NCI-H2227 (cell line): ENCODE measurements around the gene SLC35A2.
"Not testable (repeated sequence)": the region's sequence is repeated elsewhere in the genome, so short reads cannot be mapped to it uniquely, and the experiment has no call there.

Experiments used
- DNase-seq: peaks from one replicate; lab custom pipeline; 2025; ENCODE audit not compliant: unreplicated experiment; lab: John Stamatoyannopoulos, UW

The SLC35A2 gene

GRCh38 chrX:48903290-48903689 is 8.2 kb downstream of the SLC35A2 start:
- DNase-seq, result no peak

- no peak for DNase-seq
Measured at GRCh38 chrX:48902776-48903175, 8.7 kb downstream of the SLC35A2 start.

GRCh38 chrX:48902135-48902534 is 9.3 kb downstream of the SLC35A2 start:
- no peak for DNase-seq

GRCh38 chrX:48901069-48901468 is 10.4 kb downstream of the SLC35A2 start:
- DNase-seq, result no peak

GRCh38 chrX:48899078-48899410 is 12.4 kb downstream of the SLC35A2 start:
- DNase-seq, result no peak

- DNase-seq, result peak; percentile 99
Measured at GRCh38 chrX:48897625-48898306, 13.7 kb downstream of the SLC35A2 start, which contains the start of the genes PQBP1 and TIMM17B. TSS of gene PQBP1 (plus strand) at chrX:48897930. CDS start at chrX:48898510, 580 bp downstream. TSS of gene TIMM17B (minus strand) at chrX:48897768. CDS start at chrX:48897749, 19 bp downstream.

- peak; percentile 94 for DNase-seq
Measured at GRCh38 chrX:48897157-48897624, 14.3 kb downstream of the SLC35A2 start.

- peak; percentile 32 for DNase-seq
Measured at GRCh38 chrX:48896611-48897011, 14.8 kb downstream of the SLC35A2 start.

GRCh38 chrX:48894891-48895290 is 16.6 kb downstream of the SLC35A2 start:
- DNase-seq, result no peak

- DNase-seq, result no peak
Measured at GRCh38 chrX:48893556-48894348, 17.7 kb downstream of the SLC35A2 start.

- DNase-seq, result no peak
Measured at GRCh38 chrX:48892896-48893295, 18.6 kb downstream of the SLC35A2 start.

GRCh38 chrX:48891402-48892288 is 19.8 kb downstream of the SLC35A2 start:
- DNase-seq, result peak; percentile 96

- DNase-seq, result peak; percentile 57
Measured at GRCh38 chrX:48890934-48891401, 20.5 kb downstream of the SLC35A2 start.

GRCh38 chrX:48890296-48890925 is 21.0 kb downstream of the SLC35A2 start:
- DNase-seq, result no peak

GRCh38 chrX:48886586-48886985 is 24.9 kb downstream of the SLC35A2 start:
- DNase-seq, result not testable (repeated sequence)

GRCh38 chrX:48883729-48884128 is 27.7 kb downstream of the SLC35A2 start:
- DNase-seq, result peak; percentile 31

GRCh38 chrX:48876944-48877343 is 34.5 kb downstream of the SLC35A2 start:
- not testable (repeated sequence) for DNase-seq

- DNase-seq, result not testable (repeated sequence)
Measured at GRCh38 chrX:48872017-48872416, 39.4 kb downstream of the SLC35A2 start.

GRCh38 chrX:48864210-48864609 is 47.2 kb downstream of the SLC35A2 start:
- no peak for DNase-seq

- peak; percentile 22 for DNase-seq
Measured at GRCh38 chrX:48854898-48855297, 56.5 kb downstream of the SLC35A2 start.
